SIG-M5 (cell line): ENCODE data around the gene ATCAY.
"Not testable (repeated sequence)": the region's sequence is repeated elsewhere in the genome, so short reads cannot be mapped to it uniquely, and the experiment has no call there.

Experiments used
- DNase-seq: peaks from one replicate; lab custom pipeline; 2025; lab: John Stamatoyannopoulos, UW

ATCAY gene

DNA sequence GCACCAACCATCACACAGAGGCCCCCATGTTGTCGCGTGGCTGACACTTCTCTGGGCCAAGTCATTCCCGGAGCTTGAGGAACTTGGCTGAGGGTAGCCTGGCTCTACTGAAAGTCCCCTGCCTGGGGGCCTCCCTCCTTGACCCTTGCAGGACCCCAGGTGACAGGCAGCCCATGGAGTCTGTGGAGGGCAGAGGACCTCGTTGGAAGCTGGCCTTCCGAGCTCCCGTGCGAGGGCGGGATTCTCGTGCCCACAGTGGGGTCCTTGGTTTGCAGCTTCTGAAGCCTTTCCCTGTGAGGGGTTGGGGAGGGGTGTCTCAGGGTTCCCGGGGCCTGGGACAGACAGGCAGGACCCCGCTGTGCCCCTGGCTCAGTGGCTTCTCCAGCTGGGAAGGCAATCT is 68.8 kb downstream of the ATCAY start:
- no peak for DNase-seq

DNA sequence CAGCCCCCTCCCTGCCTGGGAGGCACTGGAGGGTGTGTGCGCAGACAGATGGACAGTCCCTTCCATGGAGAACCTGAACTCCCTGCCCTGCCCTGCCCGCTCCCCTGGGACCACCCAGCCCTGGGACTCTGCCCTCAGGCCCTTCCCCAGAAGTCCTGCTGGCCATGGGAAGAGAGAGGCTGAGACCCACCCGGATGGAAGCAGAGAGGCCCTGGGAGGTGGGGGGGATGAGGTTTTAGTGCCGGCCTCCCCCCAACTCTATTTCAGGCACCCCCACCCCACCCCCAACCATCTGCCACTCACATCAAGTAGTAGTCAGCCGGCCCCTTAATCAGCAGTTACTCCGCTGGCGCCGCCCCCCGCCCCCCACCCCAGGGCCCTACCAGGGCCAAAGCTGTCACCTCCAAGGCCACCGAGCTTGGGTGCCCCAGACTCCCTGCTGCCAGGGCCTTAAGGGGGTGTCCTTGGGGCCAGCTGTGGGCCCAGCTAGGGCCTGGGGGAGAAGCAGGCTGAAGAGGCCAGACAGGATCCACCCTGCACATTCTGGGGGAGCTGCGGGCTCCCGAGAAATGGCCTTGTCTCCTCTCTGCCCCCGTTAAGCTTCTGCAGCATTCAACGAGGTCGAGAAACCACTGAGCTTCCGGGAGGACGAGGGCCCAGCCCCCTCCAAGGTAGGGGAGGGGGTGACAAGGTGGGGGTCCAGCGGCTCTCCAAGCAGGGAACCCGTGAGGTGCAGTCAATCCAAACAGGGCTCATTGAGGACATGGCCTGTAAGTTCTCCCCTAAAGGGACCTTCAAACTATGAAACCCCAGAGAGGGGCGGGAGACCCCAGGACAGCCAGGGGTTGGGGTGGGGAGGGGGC is 69.7 kb downstream of the ATCAY start:
- no peak for DNase-seq

DNA sequence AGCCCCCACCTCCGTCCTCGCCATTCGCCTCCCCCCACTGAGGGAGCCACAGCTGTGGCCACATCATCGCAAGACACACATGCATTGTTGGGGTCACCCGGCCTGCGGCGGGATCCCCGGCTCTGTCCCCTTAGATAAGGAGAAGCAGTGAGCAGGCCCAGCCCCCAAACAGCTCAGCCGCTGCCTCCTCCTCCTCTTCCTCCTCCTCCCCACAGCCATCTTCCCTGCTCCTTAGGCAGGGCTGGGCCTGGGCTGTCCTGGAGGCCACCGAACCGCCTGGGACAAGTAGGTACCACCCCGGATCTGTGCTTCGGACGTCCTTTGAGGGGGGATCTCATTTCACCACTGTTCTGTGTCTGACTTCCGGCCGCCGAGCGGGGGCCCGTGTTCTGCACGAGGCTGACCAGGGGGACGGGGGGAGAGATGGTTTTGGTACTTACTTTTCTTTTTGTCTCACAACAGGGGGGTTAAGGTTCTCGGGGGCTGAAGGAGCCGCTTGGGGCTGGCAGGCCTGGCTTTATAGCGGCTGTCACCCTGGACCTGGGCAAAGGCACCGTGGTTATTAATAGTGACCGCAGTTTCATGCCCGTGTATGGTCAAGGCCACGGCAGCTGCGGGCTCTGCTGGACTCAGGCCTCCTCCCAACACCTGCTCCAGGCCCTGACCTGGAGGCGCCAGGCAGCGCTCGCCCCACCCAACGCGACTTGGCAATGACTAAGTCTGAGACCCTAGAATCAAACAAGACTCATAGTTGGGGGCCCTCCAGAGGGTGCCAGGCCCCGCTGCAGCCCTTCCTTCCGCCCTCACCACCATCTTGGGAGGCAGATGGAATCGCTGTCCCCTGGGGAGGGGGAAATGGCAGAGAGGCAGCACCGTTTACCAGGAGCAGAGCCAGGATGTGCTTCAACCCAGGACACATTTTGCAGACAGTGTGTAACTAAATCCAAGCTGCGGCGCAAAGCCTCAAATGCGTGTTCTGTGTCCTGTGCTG is 70.7 kb downstream of the ATCAY start:
- DNase-seq = no peak

DNA sequence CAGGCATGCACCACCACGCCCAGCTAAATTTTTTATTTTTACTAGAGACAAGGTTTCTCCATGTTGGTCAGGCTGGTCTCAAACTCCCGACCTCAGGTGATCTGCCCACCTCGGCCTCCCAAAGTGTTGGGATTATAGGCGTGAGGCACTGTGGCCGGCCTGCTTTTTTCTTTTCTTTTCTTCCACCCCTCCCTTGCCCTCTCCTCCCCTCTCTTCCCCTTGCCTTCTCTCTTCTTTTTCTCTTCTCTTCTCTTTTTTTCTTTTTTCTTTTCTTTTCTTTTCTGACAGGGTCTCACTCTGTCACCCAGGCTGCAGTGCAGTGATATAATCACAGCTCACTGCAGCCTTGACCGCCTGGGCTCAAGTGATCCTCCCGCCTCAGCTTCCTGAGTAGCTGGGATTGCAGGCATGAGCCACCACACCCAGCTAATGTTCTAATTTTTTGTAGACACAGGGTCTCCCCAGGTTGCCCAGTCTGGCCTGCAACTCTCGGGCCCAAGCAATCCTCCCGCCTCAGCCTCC is 72.3 kb downstream of the ATCAY start:
- not testable (repeated sequence) for DNase-seq

DNA sequence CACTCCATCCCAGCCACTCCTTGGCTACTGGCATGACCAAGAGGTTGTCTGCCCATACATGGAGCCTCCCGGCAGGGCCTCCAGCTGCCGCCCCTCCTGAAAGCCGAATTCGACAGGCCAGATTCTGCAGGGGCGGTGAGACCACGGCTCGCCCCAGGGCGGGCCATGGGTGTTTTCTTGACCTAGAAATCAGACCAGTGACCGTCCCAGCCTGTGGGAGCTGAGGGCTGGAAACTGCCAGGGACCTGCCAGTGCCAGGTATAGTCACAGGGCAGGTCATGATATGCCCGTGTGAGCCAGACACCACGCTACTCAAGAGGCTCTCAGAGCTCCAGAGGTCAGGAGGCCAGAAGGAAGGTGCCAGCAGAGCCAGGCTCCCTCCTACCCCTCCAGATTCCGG is 73.6 kb downstream of the ATCAY start:
- no peak for DNase-seq

DNA sequence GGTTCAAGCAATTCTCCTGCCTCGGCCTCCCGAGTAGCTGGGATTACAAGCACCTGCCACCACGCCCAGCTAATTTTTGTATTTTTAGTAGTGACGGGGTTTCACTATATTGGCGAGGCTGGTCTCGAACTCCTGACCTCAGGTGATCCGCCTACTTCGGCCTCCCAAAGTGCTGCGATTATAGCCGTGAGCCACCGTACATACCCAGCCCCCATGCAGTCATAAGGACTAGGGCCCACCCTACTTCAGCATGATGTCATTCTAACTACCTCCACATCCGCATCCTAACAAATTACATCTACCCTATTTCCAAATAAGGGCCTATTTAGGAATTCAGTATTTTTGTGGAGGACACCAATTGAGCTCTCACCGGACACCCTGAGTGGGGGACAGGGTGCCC is 74.8 kb downstream of the ATCAY start:
- DNase-seq = not testable (repeated sequence)

DNA sequence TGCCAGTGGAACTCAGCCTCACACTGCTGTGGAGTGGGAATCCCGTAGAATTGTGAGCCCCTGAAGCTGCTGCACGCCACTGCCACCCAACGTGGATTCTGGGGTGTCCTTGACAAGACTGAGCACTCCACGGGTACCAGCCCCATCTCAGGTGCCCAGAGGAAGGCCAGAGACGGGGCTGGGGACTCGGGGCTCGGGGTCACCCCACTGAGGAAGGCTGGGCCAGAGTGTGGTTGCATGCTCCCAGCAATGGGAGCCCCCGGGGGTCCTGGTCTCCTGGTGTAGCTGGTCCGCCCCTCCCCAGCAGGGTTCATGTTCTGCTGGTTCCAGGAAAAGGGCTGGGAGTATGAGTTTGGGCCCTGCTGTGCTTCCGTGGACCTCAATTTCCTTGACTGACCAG is 75.2 kb downstream of the ATCAY start:
- DNase-seq = no peak

DNA sequence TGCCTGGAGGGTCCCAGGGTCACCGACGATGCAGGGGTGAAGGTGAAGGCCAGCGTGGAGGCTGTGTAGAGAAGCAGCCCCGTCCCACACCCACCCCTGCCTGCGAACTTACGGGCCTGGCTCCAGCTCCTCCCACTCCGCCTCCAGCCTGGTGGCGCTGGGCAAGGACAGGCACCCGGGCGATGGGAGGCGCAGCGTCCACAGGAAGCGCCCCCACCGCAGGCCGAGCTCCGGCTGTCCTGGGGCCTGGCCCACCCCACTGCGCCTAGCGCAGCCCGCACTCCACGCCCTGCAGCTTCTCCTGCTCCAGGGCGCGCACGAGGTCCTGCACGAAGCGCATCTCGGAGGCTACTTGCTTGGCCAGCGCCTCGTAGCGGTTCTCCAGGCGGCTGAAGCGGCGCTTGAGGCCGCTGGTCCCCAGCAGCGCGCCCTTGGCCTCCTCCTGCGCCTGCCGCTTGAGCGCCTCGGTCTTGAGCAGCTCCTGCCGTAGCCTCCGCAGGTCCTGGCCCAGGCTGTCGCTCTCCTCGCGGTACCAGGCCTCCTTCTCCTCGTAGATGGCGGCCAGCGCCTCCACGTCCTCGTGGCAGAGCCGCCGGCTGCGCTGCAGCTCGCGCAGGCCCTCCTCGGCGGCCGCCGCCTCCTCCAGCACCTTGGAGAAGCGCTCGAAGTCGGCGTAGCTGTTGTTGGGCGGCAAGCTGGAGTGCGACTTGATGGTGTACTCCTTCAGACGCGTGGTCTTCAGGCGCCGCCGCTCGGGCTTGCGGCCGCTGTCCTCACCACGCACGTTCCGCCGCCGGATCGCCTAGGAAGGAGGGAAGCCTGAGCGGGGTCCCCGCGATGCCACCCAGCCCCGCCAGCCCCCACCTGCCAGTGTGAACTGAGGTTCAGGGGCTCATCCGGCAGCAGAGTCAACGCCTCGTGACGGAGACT is 78.6 kb downstream of the ATCAY start:
- DNase-seq = no peak

DNA sequence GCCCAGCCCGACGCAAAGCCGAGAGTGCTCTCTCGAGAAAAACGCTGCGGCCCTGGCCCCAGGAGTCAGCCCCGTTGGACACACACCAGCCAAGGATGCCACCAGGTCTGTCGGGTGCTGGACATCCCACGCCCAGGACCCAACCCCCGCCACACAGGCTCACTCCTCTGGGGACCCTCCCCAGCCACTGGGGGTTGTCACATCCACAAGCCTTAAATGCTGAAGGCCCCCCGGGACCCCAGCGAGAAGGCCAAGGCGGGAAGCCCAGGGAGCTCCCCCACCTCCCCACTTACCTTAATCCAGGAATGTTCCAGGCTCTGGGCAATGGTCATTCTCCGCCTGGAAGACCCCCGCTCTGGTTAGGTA is 79.3 kb downstream of the ATCAY start:
- DNase-seq = no peak

DNA sequence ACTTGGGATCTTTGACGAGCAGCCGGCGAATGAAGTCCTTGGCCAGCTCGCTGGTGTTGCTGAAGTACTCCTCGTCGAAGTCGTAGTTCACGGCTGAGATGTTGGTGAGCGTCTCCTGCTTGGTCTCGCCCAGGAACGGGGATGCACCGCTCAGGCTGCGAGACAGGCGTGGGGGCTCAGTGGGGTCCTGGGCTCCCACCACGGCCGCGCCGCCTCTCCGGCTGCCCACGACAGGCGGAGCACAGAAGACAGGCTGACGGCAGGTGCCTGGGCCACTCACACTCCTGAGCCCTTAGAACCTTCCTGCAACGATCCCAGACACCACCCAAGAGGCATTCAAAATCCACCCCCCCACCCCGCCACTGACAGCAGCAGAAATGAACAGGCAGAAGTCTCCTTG is 80.5 kb downstream of the ATCAY start:
- DNase-seq = no peak

DNA sequence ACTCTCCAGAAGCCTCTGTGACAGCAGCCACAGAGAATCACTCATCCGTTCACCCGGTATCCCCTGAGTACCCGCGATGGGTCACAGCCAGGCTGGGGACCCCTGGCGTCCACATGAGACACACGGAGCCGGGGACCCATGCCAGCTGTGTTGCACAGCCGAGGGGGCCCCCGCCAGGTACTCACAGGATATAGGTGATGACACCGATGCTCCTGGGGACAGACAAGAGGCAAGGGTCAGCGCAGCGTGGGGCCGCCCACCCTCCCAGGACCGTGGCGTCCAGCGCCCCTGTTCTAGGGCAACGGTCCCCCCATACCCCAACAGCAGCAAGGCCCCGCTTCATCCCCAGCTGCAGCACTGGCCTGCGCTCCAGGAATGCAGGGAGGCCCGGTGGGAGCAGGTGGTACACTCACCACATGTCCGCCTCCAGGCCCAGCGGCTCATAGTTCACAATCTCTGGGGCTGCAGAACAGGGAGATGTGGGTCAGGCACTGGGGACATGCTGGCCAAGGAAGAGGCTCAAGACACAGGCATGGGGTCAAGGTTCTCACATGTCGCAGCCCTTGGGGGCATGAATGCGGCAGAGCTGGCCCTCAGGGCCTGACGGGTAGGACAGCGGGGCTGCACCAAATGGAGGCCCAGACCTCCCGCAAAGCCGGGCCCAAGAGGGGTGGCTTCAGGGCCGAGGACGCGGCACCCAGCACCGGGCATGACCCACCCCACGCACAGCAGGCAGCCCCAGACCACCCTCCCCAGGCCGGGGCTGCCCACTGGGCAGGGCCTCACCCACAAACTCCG is 83.2 kb downstream of the ATCAY start:
- no peak for DNase-seq

DNA sequence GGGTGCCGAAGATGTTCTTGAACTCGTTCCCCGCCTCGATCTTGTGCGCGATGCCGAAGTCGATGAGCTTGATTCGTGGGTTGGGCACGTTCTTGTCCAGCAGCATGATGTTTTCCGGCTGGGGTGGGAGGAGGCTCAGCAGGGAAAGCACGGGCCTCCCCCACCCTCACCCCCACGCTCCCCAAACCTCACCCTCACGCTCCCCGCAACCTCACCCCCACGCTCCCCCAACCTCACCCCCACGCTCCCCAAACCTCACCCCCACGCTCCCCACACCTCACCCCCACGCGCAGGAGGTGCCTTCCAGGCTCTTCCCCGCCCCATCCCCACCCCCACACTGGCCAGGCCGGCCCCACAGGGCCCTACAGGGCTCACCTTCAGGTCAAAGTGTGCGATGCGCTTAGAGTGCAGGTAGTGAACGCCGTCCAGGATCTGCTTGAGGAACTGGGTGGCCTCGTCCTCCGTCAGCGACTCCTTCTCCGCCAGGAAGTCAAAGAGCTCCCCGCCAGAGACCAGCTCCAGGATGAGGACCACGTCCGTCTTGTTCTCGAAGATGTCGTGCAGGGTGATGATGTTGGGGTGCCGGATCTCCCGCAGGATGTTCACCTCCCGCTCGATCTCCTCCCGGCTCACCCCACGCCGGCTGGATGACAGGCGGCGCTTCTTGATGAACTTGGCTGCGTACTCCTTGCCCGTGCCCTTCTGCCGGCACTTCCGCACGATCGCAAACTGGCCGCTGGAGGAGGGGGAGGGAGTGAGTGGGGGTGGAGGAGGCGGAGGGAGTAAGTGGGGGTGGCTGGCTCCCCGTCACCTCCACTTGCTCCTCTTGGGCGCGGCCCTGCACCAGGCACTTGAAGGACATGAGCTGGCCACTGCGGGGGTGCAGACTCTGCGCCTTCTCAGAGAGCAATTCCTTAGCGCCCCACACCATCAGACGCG is 84.0 kb downstream of the ATCAY start:
- no peak for DNase-seq

DNA sequence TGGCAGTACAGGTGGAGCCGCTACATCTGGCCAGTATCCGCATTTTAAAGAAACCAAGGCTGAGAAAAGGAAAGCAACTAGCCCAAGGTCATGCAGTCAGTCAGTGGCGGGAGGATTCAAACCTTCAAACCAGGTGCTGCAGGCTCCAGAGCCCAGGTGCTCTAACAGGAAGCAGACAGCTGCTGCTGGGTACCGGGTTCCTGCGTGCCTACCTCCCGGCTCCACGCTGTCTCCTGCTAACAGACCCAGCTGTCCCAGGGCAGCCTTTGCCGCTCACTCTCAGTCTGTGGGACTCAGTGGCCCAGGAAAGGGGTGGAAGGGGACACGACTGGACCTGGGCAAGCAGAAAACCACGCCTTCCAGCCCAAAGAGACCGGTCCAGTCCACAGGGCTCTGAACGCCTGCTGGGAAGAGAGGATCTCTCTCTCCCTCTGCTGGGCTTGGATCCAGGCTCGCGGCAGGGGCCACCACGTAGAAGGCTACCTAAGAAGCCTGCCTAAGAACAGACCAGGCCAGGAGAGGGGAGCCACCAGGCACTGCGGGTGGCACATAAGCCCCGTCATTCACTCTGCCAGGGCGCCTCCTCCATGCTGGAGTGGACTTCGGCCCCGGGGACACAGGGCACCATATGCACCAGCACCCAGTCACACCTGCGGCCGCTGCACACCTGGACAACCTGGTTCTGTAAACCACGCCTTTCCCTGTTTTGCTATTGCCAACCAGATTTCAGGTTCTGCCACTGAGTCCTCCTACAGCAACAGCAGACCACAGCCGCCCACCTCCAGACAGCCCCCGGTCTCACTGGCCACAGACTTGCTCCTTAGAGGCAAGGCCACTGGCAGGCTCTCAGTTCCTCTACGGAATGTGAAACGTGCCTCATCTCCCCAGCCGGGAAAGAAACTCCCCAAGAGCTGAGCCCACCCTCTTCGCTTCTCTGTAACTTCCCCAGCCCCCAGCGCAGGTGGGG is 85.8 kb downstream of the ATCAY start:
- no peak for DNase-seq

DNA sequence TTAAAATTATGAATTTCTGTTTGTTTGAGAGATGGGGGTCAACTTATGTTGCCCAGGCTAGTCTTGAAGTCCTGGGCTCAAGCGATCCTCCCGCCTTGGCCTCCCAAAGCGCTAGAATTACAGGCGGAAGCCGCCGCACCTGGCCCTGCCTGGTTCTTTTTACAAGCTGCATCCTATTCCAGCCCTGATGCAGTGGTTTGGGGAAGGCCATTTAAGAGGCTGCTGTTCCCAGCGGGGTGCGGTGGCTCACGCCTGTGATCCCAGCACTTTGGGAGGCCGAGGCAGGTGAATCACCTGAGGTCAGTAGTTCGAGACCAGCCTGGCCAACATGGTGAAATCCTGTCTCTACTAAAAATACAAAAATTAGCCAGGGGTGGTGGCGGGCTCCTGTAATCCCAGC is 87.5 kb downstream of the ATCAY start:
- DNase-seq = not testable (repeated sequence)

DNA sequence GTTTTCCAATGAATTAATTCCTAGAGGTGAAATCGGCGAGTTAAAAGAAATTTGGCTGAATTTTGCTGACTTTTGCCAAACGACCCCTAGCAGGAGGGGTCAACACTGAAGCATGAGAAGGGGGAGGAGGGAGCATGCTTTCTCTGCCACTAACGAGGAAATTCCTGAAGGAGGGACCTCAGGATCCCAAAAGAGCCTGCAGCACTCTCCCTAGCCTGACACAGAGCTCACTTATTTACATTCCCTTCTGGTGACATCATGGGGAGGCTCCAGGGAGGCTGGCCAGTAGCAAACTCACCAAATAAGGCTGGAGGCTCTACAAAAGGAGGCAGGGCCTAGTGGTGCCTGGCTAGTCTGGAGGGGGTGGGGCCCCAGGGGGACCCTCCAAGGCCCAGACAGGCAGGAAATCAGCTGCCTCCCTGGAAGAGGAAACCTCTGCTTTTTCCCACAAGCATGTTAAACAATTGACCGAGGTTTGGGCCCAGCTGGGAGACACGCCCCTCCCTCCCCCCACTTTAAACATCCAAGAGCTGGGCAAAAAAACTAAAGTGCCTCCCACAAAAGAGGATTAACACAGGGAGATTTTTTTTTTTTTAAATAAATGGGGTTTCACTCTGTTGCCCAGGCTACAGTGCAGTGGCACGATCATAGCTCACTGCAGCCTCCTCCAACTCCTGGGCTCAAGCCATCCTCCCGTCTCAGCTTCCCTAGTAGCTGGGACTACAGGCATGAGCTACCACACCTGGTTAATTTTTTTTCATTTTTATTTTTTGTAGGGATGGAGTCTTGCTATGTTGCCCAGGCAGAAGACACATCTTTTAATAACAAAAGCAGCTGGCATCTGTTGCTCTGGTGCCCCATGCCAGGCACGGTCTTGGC is 88.3 kb downstream of the ATCAY start:
- no peak for DNase-seq

DNA sequence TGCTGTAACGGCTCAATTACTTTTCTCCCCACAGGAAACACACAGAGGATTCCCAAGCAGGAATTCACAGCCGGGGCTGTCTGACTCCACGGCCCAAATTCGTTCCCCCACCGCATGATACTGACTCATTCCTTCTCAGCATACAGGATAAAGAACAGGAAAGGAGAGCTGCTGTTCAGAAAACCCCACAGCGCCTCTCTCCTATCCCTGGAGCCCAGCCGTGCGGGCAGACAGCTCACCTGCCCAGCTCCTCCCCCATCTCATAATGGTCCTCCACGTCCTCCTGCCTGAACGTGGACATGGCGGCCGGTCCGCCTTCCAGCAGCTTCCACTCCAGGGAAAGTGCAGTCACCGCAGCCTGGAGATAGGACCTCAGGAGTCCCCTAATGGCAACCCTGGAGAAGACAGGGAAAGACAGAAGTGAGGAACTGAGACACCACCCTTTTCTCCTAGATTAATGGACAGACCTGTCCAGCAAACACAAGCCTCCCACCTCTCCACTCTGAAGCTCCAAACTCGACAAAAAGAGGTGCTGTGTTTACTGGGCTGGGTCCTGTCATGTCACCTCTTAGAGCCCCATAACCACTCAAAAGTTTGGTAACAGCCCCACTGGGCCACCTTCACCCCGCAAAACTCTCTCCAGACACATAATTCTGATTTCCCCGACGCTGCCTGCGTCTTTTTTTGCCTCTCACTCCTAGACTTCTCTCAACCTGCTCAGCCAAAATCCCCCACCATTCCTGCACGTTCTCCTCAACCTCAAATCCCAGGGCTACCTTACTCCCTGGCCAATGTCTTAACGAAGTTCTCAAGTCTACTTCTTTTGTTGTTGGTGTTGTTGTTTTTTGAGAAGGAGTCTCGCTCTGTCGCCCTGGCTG is 89.2 kb downstream of the ATCAY start:
- no peak for DNase-seq
